T-helper 22 cell (primary cell): ENCODE results near the gene ADRA2B.

Experiments
- DNase-seq: peaks from one replicate; pipeline ENCODE4 v3.0.0-alpha.2; 2020; ENCODE audit warnings: low read depth

The ADRA2B gene

DNA sequence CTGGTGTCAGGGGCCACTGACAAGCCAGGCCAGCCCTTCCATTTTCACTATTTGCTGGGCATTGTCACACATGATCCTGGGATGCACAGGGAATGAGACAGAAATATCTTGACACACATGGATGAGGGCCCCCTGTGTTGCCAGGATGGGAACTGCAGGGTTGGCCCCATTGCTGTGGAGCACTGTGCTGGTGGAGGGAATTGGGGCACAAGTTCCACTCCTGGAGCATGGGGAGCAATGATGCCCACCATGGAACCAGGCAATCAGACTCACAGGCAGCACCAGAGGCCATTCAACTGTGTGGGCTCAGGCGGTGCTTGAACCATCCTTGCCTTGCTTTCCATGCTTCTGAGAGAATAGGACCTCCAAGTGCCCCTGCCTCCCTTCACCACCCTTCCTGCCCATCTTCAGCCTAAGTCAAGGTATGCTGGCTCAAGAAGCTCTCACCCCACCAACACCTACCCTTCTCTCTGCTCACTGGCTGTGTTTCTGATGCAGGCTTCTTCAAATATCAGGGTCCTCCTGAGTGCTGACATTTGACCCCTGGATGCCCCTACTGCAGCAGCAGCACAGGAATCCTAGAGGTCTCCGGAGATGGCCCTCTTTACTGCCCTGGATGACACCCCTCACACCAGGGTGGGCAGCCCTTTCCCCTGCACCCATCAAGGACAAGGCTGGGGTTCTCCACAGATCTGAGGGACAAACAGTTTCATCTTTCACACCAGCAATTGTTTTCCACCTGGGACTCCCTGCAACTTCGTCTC lies 11.0 kb downstream of the ADRA2B start:
- DNase-seq = no peak

DNA sequence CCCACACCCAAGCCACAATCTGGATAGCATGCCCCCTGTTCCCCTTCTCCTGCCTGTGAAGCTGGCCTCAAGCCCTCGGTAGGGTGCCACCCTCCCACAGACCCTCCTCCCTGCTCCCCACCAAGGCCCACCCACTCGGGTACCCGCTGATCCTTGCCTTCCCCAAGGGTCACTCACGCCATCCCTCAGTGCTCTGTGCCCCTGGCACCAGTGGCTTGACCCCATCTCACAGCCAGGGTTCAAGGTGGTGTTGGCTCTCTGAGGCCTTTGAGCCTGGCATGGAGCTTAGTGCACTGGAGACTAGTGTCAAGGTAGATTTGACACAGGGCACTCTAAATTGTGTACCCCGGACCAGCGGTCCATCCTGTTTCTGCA lies 11.9 kb downstream of the ADRA2B start:
- DNase-seq = no peak

DNA sequence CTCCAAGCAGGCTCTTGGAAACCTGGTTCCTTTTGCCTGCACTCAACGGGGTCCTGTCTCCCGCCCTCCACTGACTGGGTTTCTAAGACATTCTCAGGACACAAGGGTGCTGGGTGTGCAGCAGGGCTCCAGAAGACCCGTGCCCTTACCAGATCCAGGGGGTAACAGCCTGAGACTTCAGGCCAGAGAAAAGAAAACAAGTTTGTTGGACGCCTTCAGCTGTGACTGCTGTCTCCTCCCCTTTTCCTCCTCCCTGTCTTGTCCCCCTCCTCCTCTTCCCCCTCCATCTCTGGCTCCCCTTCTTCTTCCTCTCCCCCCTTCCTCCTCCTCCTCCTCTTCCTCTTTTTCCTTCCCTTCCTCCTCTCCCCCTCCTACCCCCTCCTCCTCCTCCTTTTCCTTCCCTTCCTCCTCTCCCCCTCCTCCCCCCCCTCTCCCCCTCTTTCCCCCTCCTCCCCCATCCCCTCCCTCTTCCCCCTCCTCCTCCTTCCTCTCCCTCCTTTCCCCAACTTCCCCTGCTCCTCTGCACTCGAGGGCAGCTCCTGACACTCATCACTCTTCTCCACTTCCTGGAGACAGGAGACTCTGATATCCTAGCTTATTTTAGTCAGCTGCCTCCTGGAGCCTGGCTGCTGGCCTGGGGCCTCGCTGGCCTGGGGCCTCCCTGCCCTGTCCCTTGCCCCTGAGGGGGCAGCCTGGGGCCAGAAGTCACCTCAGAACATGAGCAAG lies 12.4 kb downstream of the ADRA2B start:
- DNase-seq = no peak

DNA sequence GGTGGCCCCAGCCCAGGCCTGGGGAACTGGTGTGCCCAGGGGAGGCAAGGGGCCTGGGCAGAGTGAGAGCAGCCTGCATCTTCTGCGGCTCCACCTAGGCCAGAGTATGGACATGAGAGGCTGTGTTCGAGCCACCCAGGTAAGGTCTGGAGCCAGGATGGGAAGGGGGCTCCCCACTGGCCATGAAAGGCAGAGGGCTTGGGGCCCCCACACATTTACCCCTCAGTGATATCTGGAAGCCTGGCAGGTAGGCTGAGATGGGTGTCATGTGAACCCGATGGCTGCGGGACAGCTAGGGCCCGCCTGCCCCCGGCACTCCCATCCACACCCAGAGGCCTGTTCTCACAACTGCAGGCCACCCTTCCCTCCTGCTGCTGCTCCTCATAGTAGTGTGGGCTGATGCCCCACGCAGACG lies 13.2 kb downstream of the ADRA2B start:
- DNase-seq = no peak

DNA sequence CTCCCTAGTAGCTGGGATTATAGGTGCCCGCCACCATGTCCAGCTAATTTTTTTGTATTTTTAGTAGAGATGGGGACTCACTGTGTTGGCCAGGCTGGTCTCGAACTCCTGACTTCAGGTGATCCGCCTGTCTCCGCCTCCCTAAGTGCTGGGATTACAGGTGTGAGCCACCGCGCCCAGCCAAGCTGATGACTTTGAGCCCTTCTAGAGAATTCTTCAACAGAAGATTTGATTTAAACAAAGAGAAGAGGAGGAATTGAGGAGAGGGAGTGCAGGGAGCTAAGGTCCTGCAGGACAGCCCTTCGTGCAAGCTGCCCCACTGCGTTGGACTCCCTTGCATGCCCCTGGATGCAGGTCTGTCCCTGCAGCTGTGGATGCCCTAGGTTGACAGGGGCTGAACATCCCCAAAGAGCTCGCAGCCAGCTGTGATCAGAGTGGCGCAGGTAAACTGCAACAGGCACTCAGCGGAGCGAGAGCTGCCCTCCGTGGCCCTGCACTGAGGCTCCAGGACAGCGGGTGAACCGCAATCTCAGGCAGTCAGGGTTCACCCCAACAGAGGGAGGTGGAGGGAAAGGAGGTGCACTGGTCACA lies 13.7 kb downstream of the ADRA2B start:
- DNase-seq = no peak

DNA sequence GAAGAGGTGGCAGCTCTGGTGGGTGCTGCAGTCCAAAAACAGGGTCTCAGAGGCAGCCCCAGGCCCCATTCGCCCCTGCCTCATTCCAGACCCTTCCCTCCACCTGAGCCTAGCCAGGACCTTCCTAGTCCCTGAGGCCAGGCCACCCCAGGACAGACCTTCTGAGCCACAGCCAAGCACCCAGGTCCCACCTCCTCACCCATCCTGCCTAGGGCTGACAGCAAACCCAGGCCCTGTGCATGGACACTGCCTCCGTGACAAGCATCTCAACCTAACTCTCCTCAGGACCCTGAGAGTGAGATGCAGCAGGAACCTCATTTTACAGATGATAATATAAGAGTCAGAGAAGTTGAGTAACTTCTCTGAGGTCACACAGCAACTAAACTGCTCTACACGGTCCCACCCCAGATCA lies 15.5 kb downstream of the ADRA2B start:
- DNase-seq = no peak

DNA sequence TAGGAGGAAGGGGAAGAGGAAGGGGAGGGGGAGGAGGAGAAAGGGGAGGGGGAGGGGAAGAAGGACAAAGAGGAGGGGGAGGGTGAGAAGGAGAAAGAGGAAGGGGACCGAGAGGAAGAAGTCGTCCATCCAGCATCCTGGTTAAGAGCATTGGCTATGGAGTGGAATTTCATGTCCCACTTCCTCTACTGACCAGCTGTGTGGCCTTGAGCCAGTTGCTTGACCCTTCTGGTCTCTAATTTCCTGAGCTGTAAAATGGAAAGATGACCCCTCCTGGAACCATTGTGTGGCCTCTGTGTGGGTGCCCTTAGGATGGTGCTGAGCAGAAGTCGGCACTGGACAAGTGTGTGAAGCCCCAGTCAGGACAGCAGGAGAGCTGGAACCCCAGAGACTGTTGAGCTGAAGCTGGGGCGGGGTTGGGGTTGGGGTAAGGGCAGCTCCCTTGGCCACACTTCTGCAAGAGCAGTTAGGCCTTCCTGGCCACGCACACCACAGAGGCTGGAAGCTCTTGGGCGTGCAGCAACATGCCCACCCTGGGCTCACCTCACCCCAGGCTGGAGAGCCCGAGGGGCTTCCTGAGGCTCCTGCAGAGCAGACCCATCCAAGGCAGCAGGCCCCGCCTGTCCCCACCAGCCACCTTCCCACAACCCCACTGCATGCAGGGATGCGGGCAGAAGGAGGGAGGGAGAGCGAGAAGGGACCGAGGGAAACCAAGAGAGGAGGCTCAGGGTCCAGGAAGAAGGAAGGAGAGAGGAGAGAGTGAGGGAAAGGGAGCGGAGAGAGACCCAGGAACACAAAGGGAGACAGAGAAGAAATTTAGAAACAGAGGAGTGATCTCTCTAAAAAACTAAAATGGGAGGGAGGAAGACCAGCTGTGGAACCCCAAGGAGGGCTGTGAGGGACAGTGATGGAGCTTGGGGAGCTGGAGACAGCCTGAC lies 16.2 kb downstream of the ADRA2B start:
- no peak for DNase-seq

DNA sequence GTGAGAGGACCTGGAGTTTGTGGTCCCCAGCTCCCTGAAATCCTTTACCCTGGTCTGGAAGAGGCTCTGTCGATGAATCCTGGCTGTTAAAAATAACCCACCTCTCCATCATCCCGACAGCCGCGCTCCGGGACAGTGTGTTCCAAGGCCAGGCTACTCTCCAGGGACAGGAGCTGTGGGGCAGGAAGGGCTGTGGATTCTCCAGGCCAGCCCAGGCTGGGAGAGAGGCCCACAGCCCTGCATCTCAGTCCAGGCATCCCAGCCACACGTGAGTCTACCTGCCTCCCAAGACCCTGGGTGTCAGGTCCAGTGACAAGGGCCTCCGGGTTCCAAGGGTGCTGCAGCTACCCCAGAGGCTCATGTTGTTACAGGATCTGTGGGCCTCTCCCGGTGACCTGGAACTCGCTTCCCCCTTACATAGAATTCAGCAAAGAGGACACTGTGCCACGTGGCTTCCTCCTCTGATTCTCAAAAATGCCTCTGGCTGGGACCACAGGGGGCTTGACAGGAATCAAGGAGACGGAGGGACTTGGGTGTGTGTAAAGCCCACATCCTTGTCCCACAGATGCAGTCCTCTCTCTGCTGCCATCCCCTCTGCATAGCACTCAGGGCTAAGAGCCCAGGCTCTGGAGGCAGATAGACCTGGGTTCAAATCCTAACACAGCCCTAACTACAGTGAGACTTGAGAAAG lies 17.3 kb downstream of the ADRA2B start:
- DNase-seq = no peak

DNA sequence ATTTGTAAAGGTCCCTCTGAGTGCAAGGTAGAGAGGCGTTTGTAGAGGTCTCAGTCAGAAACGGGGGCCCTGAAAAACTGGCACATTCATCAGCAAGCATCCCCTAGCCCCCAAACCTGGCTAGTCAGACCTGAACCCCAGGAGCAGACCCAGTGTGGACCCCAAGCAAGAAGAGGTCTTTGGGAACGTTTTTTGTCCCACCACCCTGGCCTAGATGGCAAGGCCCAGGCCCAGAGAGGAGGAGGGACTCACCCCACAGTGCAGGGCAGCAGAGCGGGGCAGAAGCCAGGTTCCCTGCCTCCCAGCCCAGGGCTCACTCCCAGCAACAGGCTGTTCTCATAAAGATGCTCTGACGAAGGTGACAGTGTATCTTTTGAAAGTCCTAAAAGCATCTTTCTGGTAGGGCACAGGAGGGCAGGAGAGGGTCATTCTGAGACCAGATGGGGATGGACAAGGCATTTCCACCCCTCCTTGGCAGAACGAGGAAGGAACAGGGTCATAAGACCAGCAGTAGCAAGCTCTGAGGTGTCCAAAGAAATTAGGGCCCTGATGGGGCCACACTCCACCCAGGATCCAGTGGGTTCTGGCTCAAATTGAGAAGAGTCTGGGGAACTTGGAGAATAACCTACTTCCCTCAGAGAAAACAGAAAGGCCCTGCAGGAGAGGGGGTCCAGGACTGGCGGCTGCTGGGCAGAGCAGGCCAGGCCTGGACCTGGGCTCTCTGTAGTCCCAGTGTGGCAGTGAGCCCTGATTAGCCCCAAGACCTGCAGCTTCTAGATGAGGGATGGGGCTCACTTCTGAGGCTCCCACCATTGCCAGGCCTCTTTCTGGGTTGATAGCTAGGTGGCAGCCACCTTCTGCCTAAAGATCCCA lies 18.2 kb downstream of the ADRA2B start:
- DNase-seq = no peak

DNA sequence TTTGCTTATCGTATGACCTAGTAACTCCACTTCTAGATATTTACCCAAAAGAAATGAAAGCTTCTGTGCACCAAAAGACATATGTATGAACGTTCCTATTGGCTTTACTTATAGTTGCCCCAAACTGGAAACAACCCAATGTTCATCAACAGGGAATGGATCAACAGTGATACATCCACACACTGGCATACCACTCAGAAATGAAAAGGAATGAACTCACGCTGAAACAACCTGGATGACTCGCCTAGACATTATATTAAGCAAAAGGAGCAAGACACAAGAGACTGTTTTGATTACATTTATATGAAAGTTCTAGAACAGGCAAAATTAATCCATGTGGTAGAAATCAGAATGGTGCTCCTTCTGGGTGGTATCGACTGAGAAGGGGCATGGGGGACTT lies 18.9 kb downstream of the ADRA2B start:
- DNase-seq = no peak

DNA sequence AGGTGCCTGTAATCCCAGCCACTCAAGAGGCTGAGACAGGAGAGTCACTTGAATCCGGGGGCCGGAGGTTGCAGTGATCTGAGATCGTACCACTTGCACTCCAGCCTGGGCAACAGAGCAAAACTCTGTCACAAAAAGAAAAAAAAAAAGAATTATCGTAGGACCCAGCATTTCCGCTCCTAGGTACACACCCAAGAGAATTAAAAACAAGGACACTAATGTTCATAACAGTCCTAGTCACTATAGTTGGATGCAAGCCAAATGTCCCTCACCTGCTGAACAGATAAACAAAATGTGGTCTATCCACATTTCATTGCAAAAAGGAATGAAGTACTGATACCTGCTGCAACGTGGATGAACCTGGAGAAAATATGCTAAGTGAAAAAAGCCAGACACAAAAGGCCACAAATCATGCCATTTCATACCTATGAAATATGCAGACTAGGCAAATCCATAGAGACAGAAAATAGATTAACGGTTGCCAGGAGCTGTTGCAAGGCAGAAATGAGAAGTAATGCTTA lies 21.2 kb downstream of the ADRA2B start:
- no peak for DNase-seq

DNA sequence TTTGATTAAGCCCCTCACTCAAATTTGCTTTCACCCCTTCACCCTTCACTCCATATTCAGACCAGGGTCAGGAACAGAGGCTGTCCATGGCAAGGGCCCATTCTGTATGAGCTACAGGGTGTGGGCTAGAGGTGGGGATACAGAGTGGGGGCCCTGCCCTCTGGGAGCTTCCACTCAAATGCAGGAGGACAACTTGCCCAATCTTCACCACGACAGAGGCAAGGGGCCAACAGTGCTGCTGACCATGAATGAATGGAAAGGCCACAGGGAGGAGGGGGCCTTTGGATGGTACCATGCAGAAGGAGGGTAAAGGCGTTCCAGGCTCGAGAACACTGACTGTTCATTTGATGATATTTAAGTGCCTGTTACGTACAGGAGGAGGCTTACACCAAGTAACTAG lies 22.8 kb downstream of the ADRA2B start:
- DNase-seq = no peak

DNA sequence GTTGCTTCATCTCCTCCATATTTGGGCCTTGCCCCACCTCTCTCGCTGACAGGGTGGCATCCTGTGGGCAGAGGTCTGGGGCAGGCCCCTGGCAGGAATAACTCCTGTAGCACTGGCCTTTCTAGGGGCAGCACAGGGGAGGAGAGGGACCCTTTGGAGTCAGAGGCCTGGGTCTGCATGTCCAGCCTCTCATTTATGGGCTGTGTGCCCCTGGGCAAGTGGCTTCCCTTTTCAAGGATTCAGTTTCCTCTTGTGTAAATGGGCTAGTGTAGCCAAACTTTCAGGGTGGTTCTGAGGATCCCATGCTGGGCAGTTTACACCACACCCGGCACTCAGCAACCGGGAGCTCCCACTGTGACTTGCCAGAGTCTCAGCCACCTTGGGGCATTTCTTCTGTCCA lies 23.4 kb downstream of the ADRA2B start:
- DNase-seq = no peak

DNA sequence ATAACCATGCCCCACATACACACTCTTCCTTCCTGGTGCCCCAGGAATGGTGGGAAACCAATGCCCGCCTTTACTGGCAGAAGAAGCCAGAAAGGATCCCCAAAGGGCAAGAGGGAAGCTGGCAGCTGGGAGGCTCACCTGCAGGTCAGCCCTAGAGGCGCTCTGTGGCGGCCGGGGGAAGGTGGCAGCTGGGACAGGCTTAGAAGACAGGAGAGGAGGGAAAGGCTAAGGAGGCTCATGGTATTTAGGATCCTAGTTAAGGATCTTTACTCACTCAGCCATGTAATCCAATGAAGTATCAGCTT lies 23.8 kb downstream of the ADRA2B start:
- DNase-seq = no peak

DNA sequence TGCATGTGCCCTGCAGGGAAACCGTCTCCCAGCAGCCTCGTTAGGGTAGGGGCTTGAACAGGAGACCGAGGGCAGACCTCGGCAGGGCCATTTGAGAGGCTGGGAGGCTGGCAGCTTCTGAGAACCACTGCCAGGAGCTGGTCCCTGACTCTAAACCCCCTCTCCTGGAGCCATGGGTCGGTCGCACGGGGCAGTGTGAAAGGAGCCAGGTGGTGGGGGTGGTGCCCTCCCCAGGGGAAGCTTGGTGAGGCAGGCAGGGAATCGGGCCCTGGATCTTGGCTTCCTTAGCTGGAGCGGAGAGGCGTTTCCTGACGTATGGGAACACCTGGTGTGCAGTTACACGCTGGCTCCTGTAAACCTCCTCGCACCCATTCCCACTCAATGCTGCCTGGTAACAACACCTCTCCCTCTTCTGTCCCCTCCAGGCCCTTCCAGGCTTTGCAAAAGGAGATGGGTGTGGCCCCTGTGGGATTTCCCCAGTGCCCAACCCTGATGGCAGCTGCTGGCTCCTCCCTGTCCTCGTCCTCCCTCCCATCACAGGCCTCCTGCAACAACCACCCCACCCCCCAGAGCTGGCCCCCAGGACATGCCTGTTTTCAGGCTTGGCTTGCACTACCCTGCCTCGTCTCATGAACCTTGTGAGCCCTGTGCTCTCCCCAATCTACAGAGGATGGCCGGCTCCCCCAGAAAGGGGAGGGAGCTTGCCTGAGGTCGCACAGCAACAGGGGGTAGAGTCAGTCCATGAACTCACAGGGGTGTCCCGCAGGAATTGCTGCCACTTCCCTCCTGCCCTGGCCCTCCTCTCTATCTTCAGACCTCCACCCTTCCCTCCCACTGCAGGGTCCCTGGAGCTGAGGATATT lies 24.4 kb downstream of the ADRA2B start:
- DNase-seq = no peak

DNA sequence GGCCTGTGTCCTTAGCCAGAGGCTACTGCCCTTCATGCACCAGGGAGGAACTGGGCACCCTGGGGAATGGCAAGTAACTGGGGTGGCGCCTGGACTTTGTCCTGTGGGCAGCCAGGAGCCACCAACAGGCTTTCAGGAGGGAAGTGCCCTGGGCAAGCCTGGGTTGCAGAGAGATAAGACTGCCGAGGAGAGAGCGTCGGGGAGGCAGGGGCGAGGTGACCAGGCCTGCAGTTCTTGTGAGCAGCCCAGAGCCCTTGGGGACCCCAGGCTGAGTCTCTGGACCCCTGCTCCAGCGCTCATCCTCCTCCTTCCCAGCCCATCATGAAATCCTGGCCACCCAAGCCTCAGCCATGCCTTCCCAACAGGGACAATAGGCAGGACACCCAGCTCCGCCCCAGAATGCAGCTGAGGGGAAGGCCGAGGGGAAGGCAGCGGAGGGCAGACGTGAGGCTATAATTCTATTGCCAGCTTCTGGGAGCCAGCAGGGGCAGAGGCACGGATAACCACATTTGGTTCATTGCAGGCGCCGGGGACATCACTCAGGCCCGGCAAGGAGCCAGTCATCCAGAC lies 25.1 kb downstream of the ADRA2B start:
- no peak for DNase-seq

DNA sequence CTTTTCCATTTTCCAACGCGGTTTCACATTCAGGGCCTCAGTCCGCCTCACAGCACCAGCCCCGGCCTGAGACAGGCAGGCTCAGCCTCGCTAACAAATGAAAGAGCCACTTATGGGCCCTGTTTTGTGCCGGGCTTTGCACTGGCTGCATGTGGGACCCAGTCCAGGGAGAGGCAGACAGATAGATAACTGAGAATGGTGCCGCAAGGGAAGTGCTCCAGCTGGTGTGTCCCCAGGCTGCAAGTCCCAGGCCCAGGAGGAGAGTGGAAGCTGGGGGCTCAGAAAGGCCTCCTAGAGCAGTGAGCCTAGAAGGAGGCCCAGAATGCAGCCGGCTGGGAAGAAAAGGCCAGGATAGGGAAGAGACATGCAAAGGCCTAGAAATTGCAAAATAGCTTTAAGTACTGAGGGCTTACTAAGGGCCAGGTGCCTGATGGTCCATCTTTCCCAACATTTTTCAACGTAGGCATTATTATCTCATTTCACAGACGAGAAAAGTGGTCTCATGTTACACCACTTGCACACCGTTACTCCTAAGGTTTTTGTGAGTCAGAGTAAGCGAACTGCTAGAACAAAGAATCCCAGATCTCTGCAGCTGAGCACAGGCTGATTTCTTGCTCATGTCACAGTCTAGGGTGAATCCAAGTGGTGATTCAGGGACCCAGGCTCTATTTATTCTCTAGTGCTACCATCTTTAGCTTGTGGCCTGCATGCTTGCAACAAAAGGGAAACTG lies 26.0 kb downstream of the ADRA2B start:
- no peak for DNase-seq

DNA sequence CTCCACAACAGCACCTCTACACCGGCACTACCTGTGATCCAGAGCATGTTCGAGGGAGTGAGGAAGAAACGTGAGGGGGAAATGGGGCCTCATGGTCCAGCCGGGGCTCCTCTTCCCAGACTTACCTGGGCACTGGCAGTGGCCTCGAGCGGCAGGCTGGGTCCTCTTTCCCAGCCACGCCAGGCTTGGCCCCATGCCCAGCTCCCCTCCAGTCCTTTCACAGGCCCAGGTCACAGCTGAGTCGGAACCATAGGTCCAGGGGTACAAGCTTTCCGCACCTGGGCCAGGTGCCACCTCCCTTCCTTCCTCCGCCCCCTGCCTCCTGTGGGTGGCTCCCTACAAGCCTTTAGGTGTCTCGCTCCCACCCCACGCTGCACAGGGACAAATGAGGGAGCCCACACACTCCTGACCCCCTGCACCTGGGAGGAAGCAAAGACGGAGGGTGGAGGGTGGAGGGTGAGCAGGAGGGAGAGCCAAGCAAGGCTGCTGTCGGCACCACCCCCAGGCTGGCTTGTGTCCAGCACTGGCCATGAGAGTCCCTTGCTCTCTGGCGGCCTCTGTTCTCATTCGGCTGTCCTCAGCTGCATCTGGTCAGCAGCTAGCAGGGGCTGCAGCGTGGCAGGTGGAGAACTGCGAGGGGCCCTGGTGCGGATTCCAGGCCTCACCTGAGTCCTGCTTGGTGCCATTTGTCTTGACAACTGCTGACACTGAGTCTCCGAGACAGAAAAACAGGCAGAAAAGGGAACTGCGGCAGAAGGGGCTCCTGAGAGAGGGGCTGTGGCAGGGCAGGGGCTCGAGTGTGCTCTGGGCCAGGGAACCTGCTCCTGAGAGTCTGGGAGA lies 26.8 kb downstream of the ADRA2B start:
- no peak for DNase-seq
